Stimulated activated CD8-positive, alpha-beta memory T cell treated with anti-CD3 and anti-CD28 coated beads, Interleukin-12 subunit alpha, Interleukin-12 subunit beta, amount 100 ng/mL, for 1 hour (primary cell): ENCODE measurements around the gene DLK2.
"Not testable (repeated sequence)": the region's sequence is repeated elsewhere in the genome, so short reads cannot be mapped to it uniquely, and the experiment has no call there.

ENCODE experiments used
- DNase-seq: peaks from one replicate; pipeline ENCODE4 v3.0.0-alpha.2; 2020; ENCODE audit warnings: low read depth

The DLK2 gene

DNA sequence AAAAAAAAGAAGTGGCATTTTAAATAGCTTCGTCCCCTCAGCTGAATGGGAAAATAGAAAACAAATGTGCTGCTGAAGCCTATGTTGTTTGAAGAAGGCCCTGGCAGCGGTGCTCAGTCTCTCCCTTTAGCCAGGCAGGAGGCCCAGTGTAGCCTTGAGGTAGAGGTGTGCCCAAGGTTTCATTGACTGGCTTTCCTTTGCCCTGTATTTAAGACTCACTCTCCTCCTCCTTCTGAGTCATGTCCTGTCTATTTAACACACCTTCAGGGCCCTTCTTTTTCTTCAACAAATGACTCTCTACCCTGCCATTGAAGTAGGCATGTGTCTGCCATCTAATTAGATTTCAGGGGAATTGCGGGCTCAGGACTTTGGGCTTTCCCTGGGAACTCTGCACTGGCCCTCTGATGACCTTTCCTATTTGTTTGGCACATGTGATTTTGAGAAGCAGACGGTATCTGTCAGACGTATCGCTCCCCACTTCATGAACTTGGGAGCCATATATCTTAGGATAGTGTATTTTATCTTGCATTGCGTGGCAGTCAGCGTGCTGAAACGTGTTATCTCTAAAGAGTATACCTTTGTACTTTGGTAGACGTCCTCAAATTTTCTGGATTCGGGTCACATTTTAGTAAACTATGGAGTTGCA, 26.4 kb upstream of the DLK2 start:
- DNase-seq: no peak

DNA sequence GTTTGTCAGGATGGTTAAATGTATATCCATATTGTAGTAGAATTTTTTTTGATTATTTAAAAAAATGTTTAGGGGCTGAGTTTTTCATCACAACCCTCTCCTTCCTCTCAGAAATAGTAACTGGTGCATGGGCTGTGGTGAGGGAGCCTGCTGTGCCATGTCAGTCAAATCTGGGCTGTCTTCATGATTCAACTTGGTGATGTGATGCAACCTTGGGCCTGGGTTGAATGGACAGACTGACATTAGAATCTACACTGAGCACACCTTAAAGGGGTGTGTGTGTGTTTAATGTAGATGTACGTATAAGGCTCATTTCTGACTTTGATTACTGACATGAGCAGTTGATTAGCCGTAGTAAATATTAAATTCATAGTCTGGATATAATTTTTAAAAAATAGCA, 25.7 kb upstream of the DLK2 start:
- DNase-seq: no peak

DNA sequence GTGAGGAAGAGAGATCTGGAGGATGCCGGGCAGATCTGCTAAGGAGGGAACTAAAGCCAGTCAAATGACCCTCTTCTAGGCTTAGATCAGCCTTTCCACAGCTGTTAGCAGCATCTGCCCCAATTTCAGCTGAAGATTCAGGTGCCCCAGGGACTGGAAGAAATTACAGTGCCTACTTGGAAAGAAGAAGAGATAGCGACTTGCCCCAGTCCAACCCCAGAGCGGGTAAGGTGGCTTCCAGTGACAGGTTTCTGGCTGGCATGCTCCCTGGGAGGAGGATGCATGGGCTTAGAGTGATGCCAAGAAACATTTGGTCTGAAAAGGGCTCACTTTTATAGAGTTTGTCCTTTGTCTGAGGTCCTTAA, 22.6 kb upstream of the DLK2 start:
- no peak for DNase-seq

DNA sequence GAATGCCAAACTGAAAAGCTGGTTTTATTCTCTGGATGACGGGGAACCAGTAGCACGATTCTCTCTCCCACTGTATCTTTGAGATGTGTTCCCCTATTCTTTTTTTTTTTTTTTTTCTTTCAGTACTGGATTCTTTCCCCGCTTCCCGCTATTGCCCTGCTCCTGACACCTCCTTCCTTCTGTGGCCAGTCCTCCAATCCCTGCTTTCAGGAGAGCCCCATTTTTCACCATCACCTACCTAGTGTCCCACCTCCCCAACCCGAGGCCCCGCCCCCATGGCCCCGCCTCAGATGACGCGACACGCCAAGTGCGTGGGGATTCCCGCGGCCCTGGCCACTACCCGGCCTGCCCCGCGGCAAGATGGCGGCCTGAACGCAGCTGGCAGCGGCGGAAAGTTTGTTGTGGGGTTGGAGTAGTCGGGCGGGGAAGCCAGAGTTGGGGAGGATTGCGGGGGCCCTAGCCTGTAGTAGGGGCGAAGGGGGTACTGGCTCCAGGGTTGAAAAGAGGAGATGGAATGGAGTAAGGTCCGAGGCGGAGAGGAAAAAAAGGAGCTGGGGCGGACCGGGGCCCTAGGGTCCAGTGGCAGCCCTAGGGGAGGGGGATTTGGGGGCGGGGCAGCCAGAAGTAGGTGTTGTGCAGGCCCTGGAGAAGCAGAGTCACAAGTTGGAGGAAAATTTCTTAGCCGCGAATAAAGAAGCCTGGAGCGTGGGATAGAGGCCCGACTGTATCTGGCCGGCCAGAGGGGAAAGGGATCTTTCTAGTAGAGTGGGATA, 22.1 kb upstream of the DLK2 start, which contains the start of gene TJAP1:
Gene TJAP1 (plus strand): TSS at position 336 of the 773 bp plus-strand sequence. CDS start 21,432 bp downstream, outside the sequence.
- DNase-seq: peak; percentile 97

DNA sequence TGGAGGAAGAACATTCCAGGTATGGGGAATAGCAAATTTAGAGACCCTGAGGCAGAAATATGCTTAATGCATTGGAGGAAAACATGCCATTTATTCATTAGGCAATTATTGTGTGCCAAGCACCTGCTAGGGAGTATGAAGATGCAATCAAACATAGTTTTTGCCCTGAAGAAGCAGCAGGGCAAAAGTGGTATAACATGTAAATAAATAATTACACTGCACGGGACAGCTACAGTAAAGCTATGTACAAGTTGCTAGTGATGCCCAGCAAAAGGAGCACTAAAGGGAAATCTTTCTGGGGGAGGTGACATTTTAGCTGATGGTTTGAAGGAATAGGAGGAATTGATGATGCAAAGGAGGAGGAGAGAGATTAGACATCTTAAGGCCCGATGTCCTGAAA, 21.4 kb upstream of the DLK2 start:
- DNase-seq: no peak

DNA sequence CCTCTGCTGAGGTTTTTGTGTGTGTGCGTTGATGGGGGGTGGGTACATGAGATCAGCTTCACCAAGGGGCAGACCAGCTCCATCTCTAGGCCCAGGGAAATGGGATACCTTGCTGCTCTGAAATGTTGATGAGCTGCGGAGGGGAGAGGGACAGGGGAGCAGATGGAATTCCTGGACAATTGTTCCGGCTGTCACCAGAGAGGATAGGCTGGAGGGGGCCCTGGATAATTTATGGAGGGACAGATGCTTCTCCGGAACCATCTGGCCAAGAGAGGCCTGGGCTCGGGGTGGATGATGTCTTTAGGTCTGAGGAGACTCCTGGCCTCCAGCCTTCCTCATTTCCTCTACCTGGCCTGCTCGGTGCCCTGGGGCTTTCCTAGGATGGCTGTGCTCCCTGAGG, 20.2 kb upstream of the DLK2 start:
- no peak for DNase-seq

DNA sequence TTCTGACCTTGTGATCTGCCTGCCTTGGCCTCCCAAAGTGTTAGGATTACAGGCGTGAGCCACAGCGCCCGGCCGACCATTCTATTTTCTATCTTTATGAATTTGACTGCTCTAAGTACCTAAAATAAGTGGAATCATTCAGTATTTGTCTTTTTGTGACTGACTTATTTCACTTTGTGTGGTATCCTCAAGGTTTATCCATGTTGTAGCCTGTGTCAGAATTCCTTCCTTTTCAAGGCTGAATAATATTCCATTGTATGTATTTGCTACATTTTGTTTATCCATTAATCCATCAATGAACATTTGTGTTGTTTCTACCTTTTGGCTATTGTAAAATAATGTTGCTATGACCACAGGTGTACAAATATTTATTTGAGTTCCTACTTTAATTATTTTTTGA, 17.2 kb upstream of the DLK2 start:
- no peak for DNase-seq

DNA sequence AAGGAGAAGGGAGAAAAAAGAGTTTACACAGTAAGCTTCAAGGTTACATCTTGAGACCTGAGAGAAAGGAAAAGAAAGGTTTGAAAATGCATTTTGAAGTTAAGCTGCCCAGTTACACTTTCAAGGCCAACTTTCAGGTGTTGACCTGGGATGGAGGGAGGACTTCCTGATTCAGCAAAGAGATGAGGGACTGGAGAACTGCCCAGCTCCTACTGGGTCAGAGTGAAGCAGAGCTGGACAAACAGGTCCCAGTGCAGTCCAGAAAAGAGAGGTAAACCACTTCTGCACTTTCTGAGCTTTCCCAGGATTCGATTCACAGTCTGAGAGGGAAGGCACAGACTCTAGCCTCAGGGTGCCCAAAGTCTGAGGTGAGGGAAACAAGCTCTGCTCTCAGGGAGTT, 16.1 kb upstream of the DLK2 start:
- DNase-seq: no peak

DNA sequence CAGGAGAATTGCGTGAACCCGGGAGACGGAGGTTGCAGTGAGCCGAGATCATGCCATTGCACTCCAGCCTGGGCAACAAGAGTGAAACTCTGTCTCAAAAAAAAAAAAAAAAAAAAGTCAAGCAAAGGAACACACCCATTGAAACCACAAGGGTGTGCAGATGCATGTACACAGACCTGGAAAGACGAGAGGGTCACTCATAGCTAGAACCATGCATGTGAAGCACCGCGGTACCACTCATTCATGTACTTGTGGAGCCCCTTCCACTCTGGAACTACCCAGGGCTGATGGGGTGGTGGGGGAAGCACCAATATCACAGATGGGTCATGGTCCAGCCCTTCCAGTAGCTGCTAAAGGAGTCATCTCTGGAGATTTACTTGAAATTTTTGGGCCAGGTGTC, 14.6 kb upstream of the DLK2 start:
- no peak for DNase-seq

DNA sequence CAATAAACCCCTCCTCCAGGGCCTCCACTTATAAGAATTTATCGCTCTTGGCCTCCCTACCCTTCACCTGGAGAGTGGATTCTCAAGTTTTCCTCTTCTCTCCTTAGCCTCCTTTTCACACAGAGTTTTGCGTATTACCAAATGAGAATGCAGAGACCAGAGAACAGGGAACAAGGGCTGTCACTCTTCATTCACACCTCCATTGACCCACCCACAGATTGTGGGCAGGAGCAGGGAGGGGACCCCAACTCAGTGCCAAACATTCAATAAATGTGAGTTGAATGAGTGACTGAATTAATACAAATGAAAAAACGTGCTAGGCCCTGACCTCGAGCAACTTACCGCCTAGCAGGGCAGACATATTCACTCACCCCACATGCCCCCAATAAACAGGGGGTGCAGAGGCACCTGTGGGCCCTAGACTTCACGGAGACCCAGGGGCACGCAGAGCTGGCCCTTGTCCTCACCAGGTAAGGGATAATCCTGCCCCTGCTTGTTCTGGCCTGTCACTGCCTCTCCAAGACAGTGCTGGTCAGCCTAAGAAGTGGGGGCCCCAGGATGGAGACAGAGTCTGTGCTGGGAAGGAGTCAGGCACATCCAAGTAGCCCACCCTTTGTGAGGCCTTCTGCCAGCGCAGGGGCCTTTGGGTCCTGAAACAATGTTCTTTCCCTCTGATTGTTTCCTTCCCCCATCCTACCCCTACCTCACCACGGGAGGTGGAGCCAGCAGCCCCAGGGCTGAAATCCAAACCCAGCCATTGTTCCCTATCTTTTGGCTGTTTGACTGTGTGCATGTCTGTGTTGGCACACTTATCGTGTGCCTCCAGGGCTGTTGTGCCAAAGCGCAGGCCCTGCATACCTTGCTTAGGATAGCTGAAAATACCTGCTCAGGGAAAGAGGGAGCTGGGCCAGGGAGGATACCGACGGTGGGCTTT, 13.7 kb upstream of the DLK2 start:
- no peak for DNase-seq

DNA sequence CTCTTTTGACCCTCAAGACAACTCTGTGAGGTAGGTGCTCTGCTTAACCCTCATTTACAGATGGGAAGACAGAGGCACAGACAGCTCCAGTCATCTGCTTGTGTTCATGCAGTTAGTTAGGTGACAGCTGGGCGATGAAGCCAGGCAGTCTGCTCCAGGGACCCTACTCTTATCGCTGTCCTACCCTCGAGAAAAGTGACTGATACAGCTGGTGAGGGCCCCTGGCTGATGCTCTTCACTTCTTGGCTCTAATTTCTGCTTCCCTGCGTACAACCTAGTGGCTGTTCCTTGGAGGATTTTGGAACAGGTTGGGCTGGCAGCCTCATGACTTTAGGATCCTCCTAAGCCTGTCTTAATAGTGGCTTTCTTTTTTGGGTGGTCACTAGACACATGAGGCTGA, 12.9 kb upstream of the DLK2 start:
- DNase-seq: no peak

DNA sequence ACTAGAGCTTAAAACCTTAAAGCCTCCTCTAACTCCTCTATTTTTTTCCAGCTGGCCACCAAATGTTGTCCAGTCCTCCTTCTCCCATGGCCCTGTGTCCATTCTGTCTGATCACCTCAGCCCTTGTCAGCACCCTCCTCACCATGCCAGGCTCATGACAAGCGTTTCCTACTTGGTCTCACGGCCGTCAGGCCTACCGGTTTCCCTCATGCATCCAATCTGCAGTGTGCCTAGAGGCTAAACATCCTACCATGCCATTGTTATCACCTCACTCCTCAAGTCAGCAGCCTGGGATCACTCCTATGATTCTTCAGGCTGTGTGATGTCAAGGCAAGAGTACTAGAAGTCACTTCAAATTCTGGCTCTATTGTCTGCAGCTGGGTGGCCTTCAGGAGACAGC, 12.4 kb upstream of the DLK2 start:
- DNase-seq: no peak

DNA sequence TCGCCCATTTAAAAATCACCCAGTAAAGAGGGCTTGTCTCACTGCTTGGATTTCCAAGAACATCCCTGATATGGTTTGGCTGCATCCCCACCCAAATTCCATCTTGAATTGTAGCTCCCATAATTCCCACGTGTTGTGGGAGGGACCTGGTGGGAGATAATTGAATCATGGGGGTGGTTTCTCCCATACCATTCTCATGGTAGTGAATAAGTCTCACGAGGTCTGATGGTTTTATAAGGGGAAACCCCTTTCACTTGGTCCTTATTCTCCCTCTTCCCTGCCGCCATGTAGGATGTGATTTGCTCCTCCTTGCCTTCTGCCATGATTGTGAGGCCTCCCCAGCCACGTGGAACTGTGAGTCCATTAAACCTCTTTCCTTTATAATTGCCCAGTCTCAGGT, 11.9 kb upstream of the DLK2 start:
- not testable (repeated sequence) for DNase-seq

DNA sequence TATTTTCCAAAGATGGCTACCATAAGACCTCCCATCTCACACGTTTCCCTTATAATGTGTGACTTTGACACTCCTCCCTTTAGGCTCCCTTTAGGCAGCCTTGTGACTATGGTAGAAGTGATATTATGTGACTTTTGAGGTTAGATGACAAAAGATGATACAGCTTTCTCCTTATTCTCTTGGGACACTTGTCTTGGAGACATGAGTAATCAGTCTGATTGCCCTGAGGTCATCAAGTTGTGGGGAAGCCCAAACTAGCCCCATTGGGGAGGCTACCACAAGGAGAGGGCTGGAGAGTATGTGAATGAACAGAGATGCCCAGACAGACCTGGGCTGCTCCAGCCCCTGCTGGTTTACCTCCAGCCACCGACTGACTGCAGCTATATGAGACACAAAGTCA, 10.6 kb upstream of the DLK2 start:
- DNase-seq: no peak

DNA sequence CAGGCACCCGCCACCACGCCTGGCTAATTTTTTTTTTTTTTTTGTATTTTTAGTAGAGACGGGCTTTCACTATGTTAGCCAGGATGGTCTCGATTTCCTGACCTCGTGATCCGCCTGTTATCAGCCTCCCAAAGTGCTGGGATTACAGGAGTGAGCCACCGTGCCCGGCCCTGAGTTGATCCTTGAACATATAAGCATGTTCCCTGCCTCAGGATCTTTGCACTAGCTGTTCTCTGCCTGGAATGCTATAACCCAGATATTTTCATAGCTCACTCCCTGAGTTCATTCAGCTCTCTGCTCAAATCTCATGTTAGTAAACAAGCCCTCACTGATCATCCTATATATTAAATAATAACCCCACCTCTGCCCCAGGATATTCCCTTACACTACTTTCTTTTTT, 9.0 kb upstream of the DLK2 start:
- no peak for DNase-seq

DNA sequence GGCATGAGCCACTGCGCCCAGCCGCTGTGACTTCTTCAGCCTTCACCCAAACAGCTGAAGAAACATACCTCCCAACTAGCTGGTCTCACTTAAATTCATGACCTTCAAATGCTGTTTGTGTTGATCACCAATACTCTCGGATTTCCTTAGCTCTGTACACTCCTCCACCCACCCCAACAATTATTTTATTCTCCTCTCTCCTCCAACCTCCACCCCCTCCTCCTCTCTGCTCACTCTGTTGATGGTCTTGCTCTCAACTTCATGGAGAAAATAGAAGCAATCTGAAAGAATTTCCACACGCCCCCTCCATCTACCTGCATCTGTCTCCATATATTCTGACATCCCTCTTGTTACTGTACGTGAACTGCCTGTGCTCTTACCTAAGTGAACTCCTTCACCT, 6.6 kb upstream of the DLK2 start:
- DNase-seq: no peak

DNA sequence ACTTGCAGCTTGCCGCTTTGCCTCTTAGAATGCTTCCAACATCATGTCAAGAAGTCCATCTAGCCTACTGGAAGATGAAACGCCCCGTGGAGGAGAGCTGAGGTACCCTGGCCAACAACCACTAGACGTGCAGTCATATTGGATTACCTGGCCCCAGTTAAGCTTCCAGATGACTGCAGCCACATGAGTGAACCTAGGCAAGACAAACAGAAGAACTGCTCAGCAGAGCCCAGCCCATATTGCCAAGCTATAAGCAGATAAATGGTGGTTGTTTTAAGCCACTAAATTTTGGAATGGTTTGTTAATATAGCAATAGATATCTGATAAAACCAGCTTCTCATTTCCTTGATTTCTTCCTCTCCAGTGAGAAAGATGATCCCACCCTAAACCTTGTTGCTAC, 4.7 kb upstream of the DLK2 start:
- DNase-seq: no peak

DNA sequence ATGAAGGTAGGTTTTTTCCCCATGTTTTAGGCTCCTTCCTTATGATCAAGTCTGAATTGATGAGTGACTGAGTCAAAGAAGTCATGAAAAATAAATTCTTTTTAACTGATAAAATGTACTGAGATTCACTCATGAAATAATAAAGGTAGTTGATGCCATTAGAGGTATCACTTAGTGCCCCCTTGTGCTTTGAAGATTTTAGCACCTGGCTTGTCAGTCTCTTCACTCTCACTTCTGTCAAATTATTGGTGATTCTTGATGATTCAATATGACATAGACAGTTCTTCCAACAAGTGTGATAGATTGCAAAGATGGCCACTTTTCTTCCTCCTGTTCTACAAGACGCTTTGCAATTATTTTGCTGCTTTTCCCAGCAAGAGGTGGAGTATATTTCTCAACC, 4.2 kb upstream of the DLK2 start:
- no peak for DNase-seq

DNA sequence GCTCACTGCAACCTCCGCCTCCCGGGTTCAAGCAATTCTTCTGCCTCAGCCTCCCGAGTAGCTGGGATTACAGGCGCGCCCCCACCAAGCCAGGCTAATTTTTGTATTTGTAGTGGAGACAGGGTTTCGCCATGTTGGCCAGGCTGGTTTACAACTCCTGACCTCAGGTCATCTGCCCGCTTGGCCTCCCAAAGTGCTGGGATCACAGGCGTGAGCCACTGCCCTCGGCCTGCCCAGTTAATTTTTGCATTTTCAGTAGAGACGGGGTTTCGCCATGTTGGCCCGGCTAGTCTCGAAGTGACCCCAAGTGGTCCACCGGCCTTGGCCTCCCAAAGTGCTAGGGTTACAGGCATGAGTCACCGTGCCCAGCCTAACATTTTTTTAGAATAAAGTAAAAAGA, 2.8 kb upstream of the DLK2 start:
- DNase-seq: not testable (repeated sequence)

DNA sequence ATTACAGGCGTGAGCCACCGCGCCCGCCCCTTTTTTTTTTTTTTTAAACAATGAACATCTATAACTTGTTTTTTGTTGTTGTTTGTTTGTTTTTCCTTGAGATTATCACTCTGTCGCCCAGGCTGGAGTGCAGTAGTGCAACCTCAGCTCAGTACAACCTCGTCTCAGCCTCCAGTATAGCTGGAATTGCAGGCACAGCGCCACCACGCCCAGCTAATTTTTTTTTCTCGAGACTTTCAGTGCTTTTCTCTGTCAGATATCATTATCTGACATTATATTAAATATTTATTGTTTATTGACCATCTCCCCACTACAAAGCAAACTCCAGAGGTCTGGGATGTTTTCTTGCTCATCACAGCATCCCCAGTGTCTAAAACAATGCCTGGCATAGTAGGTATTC, 2.3 kb upstream of the DLK2 start:
- no peak for DNase-seq

DNA sequence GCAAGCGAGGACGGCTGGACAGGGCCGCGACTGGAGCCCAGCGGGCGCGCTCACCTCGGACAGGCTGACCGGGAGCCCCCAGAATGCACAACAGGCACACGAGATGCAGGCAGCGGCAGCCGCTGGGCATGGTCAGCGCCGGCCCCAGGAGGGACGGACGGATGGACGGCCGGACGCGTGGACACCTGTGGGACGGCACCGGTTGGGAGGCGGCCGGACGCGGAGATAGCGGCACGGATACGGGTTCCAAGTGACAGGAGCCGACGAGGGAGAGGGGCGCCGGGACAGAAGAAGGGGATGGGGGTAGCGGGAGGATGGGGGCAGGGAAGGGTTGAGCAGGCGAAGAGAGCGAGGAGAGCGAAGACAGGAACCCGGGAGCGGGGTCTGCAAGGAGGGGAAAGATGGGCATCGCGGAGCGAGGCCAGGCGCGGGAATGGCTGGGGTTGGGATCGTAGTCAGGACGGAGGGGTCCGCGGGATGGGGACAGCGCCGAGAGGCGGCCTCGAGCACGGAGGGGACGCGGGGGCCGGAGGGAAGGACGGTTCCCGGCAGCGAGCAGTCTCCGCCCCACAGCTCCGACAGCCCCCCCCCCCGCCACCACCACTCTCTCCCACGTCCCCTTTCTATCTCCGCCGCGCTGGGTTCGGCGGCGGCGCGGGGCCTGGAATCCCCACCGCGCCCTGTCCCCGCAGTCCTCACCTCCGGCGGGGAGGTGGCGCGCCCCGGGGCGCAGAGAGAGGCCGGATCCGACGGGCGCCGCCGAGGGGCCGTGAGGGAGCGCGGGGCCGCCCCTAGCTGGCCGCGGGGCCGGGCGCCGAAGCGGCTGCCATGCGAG, 435 bp downstream of the DLK2 start:
- no peak for DNase-seq

DNA sequence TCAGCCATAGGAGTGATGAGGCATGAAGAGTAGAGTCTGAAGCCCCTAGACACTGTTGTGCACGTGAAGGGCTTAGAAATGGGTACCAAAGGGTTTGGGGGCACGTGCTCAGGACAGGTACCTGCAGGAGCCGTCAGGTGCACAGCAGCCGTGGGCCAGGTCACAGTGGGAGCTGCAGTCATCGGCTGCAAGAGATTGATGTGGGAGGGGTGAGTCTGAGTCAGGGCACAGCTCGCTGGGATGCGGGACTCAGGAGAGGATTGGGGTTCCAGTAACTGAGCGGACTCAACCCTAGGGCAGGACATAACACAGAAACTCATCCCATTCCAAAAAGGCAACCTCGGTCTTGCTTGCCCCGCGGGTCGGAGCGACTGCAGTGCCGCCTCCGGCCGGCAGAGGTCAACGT, 1.1 kb downstream of the DLK2 start:
- peak; percentile 42 for DNase-seq
